HCT116 (cell line): ENCODE data around the gene MRPL9. TPM values are rescaled to one million over a fixed set of nuclear protein-coding genes. Genes with fewer than 3 reads are reported as not detected.

ENCODE experiments used
- ATAC-seq: fragments of 200-7000 bp; cut with Tn5 transposase; 2 replicates; pipeline ENCODE4 v1.9.1; 2020; ENCODE audit warnings: mild to moderate bottlenecking, moderate library complexity
- BruUV-seq: library from RNA; stranded (reverse); fragments of 400-500 nt; replicated peaks from 2 replicates; lab custom pipeline; 2021; lab: Mats Ljungman, UMichigan
- CTCF ChIA-PET: fragments of 300-600 bp; sonication (Branson Sonifier 250); formaldehyde crosslinking; loops from one replicate; lab custom pipeline; 2021; ENCODE audit warnings: antibody characterized with exemption; lab: Charles Lee
- POLR2A ChIA-PET: fragments of 300-600, 350-600 bp; sonication (Branson Sonifier 250); formaldehyde crosslinking; loops from one replicate; lab custom pipeline; 2021; ENCODE audit warnings: antibody characterized with exemption; lab: Charles Lee
- RAD21 ChIA-PET, 2 experiments: fragments of 300-600 bp; sonication (Branson Sonifier 250); formaldehyde crosslinking; loops; one replicate each; lab custom pipeline; 2023; ENCODE audit warnings: low total read pairs in 2 of 2; ENCODE audit not compliant: uncharacterized antibody in 2 of 2, unreplicated experiment in 2 of 2, low non-redundant PET in 1 of 2; lab: Charles Lee
- DNase-seq: peaks from one replicate; pipeline ENCODE4 v3.0.0-alpha.2; 2010; ENCODE audit warnings: low read depth, low spot score
- H2AFZ ChIP-seq: fragments of 200-600 bp; shearing (Covaris generic), sonication (generic); 2 replicates; pipeline ENCODE4 v1.6.1; 2017; ENCODE audit warnings: low read depth, mixed run types, mixed read lengths, antibody characterized with exemption, low read length; ENCODE audit not compliant: poor library complexity, severe bottlenecking
- H3K27ac ChIP-seq: 2 replicates; pipeline ENCODE4 v1.5.1; 2012; ENCODE audit warnings: low read depth, low read length
- H3K27me3 ChIP-seq: fragments of 200-600 bp; sonication (generic); 2 replicates; pipeline ENCODE4 v1.6.1; 2016; ENCODE audit warnings: mixed run types, low read length, mixed read lengths; ENCODE audit not compliant: insufficient read depth
- H3K36me3 ChIP-seq, 2 experiments: fragments of 200-500 bp in 1 of 2; fragments of 200-600 bp in 1 of 2; sonication (Bioruptor generic) in 1 of 2; sonication (generic) in 1 of 2; 2 replicates each; pipeline versions ENCODE4 v1.5.1 to v1.6.1; 2014 to 2016; ENCODE audit warnings: low read length in 2 of 2, inconsistent platforms in 1 of 2, mixed read lengths in 1 of 2, mixed run types in 1 of 2; ENCODE audit not compliant: insufficient read depth in 2 of 2, control insufficient read depth in 1 of 2
- H3K4me1 ChIP-seq, 2 experiments: fragments of 200-600 bp in 1 of 2; sonication (generic) in 1 of 2; 2 replicates each; pipeline versions ENCODE4 v1.5.1 to v1.6.1; 2012 to 2017; ENCODE audit warnings: low read length in 2 of 2, inconsistent platforms in 1 of 2, mild to moderate bottlenecking in 1 of 2, mixed read lengths in 1 of 2, mixed run types in 1 of 2, moderate library complexity in 1 of 2; ENCODE audit not compliant: insufficient read depth in 2 of 2, control insufficient read depth in 1 of 2
- H3K4me2 ChIP-seq: fragments of 200-600 bp; sonication (generic); 2 replicates; pipeline ENCODE4 v1.6.1; 2017; ENCODE audit warnings: mixed run types, low read length, mixed read lengths
- H3K4me3 ChIP-seq, 2 experiments: fragments of 200-600 bp in 1 of 2; sonication (generic) in 1 of 2; replicated peaks in 1 of 2; 2 replicates each; pipeline ENCODE4 v1.5.1; 2011 to 2016; ENCODE audit warnings: low read length in 2 of 2, control low read depth in 1 of 2, low read depth in 1 of 2, mild to moderate bottlenecking in 1 of 2, mixed read lengths in 1 of 2, mixed run types in 1 of 2
- H3K79me2 ChIP-seq: fragments of 200-600 bp; sonication (generic); 2 replicates; pipeline ENCODE4 v1.6.1; 2017; ENCODE audit warnings: mild to moderate bottlenecking, mixed run types, low read length, moderate library complexity, mixed read lengths; ENCODE audit not compliant: insufficient read depth
- H3K9ac ChIP-seq: fragments of 200-600 bp; sonication (generic); 2 replicates; pipeline ENCODE4 v1.6.1; 2016; ENCODE audit warnings: low read length, mixed read lengths
- H3K9me2 ChIP-seq: fragments of 200-600 bp; sonication (generic), shearing (Covaris generic); 2 replicates; pipeline ENCODE4 v1.6.1; 2017; ENCODE audit warnings: mixed run types, mild to moderate bottlenecking, moderate library complexity; ENCODE audit not compliant: insufficient read depth
- H3K9me3 ChIP-seq, 2 experiments: fragments of 200-500 bp in 1 of 2; fragments of 200-600 bp in 1 of 2; sonication (Bioruptor generic) in 1 of 2; sonication (generic) in 1 of 2; 2 replicates each; pipeline ENCODE4 v1.6.1; 2014 to 2017; ENCODE audit warnings: low read length in 2 of 2, mixed read lengths in 2 of 2, inconsistent platforms in 1 of 2, low read depth in 1 of 2, mild to moderate bottlenecking in 1 of 2, mixed run types in 1 of 2, moderate library complexity in 1 of 2; ENCODE audit not compliant: control insufficient read depth in 1 of 2, insufficient read depth in 1 of 2
- H4K20me1 ChIP-seq: fragments of 200-600 bp; sonication (generic), shearing (Covaris generic); 2 replicates; pipeline ENCODE4 v1.6.1; 2017; ENCODE audit warnings: mixed run types, mild to moderate bottlenecking, moderate library complexity; ENCODE audit not compliant: insufficient read depth
- ATF3 ChIP-seq: IDR thresholded peaks from 2 replicates; pipeline ENCODE4 v1.6.1; 2012
- CEBPB ChIP-seq: IDR thresholded peaks from 2 replicates; pipeline ENCODE4 v1.6.1; 2012; ENCODE audit warnings: low read depth
- EZH2phosphoT487 ChIP-seq: fragments of 200-600 bp; IDR thresholded peaks from 2 replicates; pipeline ENCODE4 v1.6.1; 2018; ENCODE audit warnings: antibody characterized with exemption, borderline replicate concordance
- JUND ChIP-seq: IDR thresholded peaks from 2 replicates; pipeline ENCODE4 v1.6.1; 2012
- TCF7L2 ChIP-seq: IDR thresholded peaks from 2 replicates; pipeline ENCODE4 v1.7.0; 2011; ENCODE audit warnings: borderline replicate concordance, inconsistent platforms; ENCODE audit not compliant: insufficient read depth, insufficient read length; ENCODE audit errors: extremely low read depth
- ZBTB33 ChIP-seq: IDR thresholded peaks from 2 replicates; pipeline ENCODE4 v1.6.1; 2011; ENCODE audit warnings: mild to moderate bottlenecking, low read length, moderate library complexity; ENCODE audit not compliant: insufficient replicate concordance; ENCODE audit errors: extremely low read depth
- intact Hi-C: fragments of 100-400 bp; cut with micrococcal nuclease; formaldehyde crosslinking; loops from 2 replicates; pipeline ENCODE4 v1.10.0; 2022
- total RNA-seq: library from RNA; stranded (reverse); gene quantifications from one replicate; pipeline ENCODE4 v1.2.1, GENCODE V29; 2021; ENCODE audit not compliant: unreplicated experiment

Gene MRPL9
- total RNA-seq, 1 experiment from 2014 or later = 94.5 TPM

- Histone ChIP-seq H3K79me2 (peaks cover 15% of the 10 kb centered on the region), H3K27ac (no peak overlapping the region)
- DNase-seq = no peak
- BruUV-seq = no TSS peak
- TF ChIP-seq ATF3 (no peak), ZBTB33 (no peak), EZH2phosphoT487 (no peak), TCF7L2 (no peak), CEBPB (no peak), JUND (no peak)
- TF ChIP-seq, all 23 proteins: peak for 0
- peaks cover 4 to 19% of the 10 kb centered on the region in 2 experiments; a peak in 3 of 4 replicates for H3K4me1 ChIP-seq
- H3K36me3 ChIP-seq = peaks cover 7 to 30% of the 10 kb centered on the region in 2 experiments
- intact Hi-C loops = no loop called here
- no peaks in the 10 kb centered on the region for H3K27me3 ChIP-seq
- H3K9me2 ChIP-seq = no peaks in the 10 kb centered on the region
- RAD21 ChIA-PET = no interaction called here
- POLR2A ChIA-PET = no interaction called here
- H3K9me3 ChIP-seq = no peaks in the 10 kb centered on the region
- H3K9ac ChIP-seq = no peak overlapping the region
- no peaks in the 10 kb centered on the region for H4K20me1 ChIP-seq
- H3K4me3 ChIP-seq = no peak overlapping the region
- ATAC-seq = no peak
- CTCF ChIA-PET = no interaction called here
- no peak overlapping the region for H3K4me2 ChIP-seq
- H2AFZ ChIP-seq = no peak overlapping the region
Measured at GRCh38 chr1:151760597-151761385, 2.5 kb downstream of the MRPL9 start.
